Activated CD8-positive, alpha-beta T cell treated with anti-CD3 and anti-CD28 coated beads for 36 hours (primary cell): ENCODE data around the gene CATSPERZ. TPM values are rescaled to one million over a fixed set of nuclear protein-coding genes. Genes with fewer than 3 reads are reported as not detected.

Source experiments
- ATAC-seq: fragments of 200-7000 bp; cut with Tn5 transposase; one replicate; pipeline ENCODE4 v1.10.0; 2021; ENCODE audit warnings: mild to moderate bottlenecking, moderate library complexity
- CTCF ChIA-PET: fragments of 350-600 bp; sonication (Branson Sonifier 250); formaldehyde crosslinking; loops from one replicate; lab custom pipeline; 2021; ENCODE audit warnings: antibody characterized with exemption; lab: Charles Lee
- POLR2A ChIA-PET: fragments of 350-600 bp; sonication (Branson Sonifier 250); formaldehyde crosslinking; loops from one replicate; lab custom pipeline; 2021; ENCODE audit warnings: antibody characterized with exemption; lab: Charles Lee
- DNase-seq: peaks from one replicate; pipeline ENCODE4 v3.0.0-alpha.2; 2020
- H3K27ac Mint-ChIP-seq: one replicate; pipeline ENCODE4 v1.8.0; 2021; ENCODE audit warnings: mild to moderate bottlenecking, mixed read lengths
- H3K27me3 Mint-ChIP-seq: one replicate; pipeline ENCODE4 v1.8.0; 2021; ENCODE audit warnings: mixed read lengths
- H3K36me3 Mint-ChIP-seq: one replicate; pipeline ENCODE4 v1.8.0; 2021; ENCODE audit warnings: low read depth, mixed read lengths
- H3K4me1 Mint-ChIP-seq: one replicate; pipeline ENCODE4 v1.8.0; 2021; ENCODE audit warnings: low read depth, mixed read lengths
- H3K4me3 Mint-ChIP-seq: one replicate; pipeline ENCODE4 v1.8.0; 2021; ENCODE audit warnings: mild to moderate bottlenecking, moderate library complexity, mixed read lengths
- H3K9me3 Mint-ChIP-seq: one replicate; pipeline ENCODE4 v1.8.0; 2021; ENCODE audit warnings: mixed read lengths
- CTCF ChIP-seq: fragments of 200-600 bp; IDR thresholded peaks from one replicate; pipeline ENCODE4 v1.8.0; 2022; ENCODE audit warnings: antibody characterized with exemption, mild to moderate bottlenecking
- intact Hi-C: fragments of 100-400 bp; cut with micrococcal nuclease; formaldehyde crosslinking; loops from one replicate; pipeline ENCODE4 v1.10.0; 2022
- microRNA-seq: library from miRNA; unstranded; fragments of <30 nt; microRNA quantifications from one replicate; pipeline ENCODE4 v1.2.0, GENCODE V29; 2022; ENCODE audit warnings: borderline microRNAs expressed, borderline replicate concordance
- total RNA-seq, 2 experiments: library from RNA; stranded (reverse); gene quantifications; one replicate each; pipeline ENCODE4 v1.2.3, GENCODE V29; 2021

The CATSPERZ gene
- total RNA-seq, 2 experiments from 2014 or later, result 0.52 TPM; not detected in 1

- ATAC-seq (no peak), DNase-seq (no peak)
- Mint-ChIP-seq H3K4me3 (no peak overlapping the region), H3K27ac (no peak overlapping the region), H3K27me3 (no peaks in the 10 kb centered on the region), H3K4me1 (peaks cover 19% of the 10 kb centered on the region), H3K36me3 (peaks cover 10% of the 10 kb centered on the region), H3K9me3 (no peaks in the 10 kb centered on the region)
- POLR2A ChIA-PET, result interaction anchor here (1.1 to 3.9 kb wide), 4 partner anchors 9 to 49 kb away, joined by 3 to 19 read pairs (median 4); partner anchors contain the start of genes PRDX5 and TRMT112
- TF ChIP-seq CTCF, result no peak
- intact Hi-C loops, result no loop called here
- CTCF ChIA-PET, result interaction anchor here (1.2 to 9.5 kb wide), 3 partner anchors 9 to 48 kb away, joined by 3 to 75 read pairs (median 7); partner anchors contain the start of genes CCDC88B, PRDX5 and TRMT112
Observed at GRCh38 chr11:64352995-64353714, 53.0 kb downstream of the CATSPERZ start.

GRCh38 chr11:64353715-64354506 lies 53.8 kb downstream of the CATSPERZ start:
- Mint-ChIP-seq H3K27ac (no peak overlapping the region), H3K4me3 (no peak overlapping the region), H3K36me3 (peaks cover 10% of the 10 kb centered on the region), H3K27me3 (no peaks in the 10 kb centered on the region), H3K9me3 (no peaks in the 10 kb centered on the region), H3K4me1 (peaks cover 22% of the 10 kb centered on the region)
- ChIA-PET POLR2A (interaction anchor here (0.5 to 3.9 kb wide), 4 partner anchors 10 to 238 kb away, joined by 3 to 19 read pairs (median 4); no protein-coding TSS in a partner anchor), CTCF (interaction anchor here (0.9 to 9.5 kb wide), 8 partner anchors 10 to 292 kb away, joined by 3 to 75 read pairs (median 8); partner anchors contain the start of genes CCDC88B, PRDX5 and TRMT112)
- ATAC-seq (no peak), DNase-seq (no peak)
- no peak for TF ChIP-seq CTCF
- intact Hi-C loops, result no loop called here

Small RNAs within 50 kb of the gene (microRNA-seq; reads per million reads assigned to microRNA genes)
- not detected for gene MIR7155

Other genes with a start within 250 kb of the CATSPERZ start
- 10 to 100 TPM; 38.7 to 38.8 TPM for gene MACROD1, start 134.2 kb upstream of the CATSPERZ start, total RNA-seq
- gene STIP1, start 114.2 kb upstream of the CATSPERZ start, total RNA-seq, result 100 to 1,000 TPM; 396 to 416 TPM
- gene FERMT3, start 93.6 kb upstream of the CATSPERZ start, total RNA-seq, result 100 to 1,000 TPM; 210 to 214 TPM
- 10 to 100 TPM; 33.7 to 41.5 TPM for gene TRPT1, start 74.2 kb upstream of the CATSPERZ start, total RNA-seq
- gene NUDT22, start 74.1 kb upstream of the CATSPERZ start, total RNA-seq, result 10 to 100 TPM; 66.0 to 69.2 TPM
- gene DNAJC4, start 69.8 kb upstream of the CATSPERZ start, total RNA-seq, result 10 to 100 TPM; 25.8 to 26.1 TPM
- gene VEGFB, start 65.8 kb upstream of the CATSPERZ start, total RNA-seq, result 100 to 1,000 TPM in 1 of 2 experiments, 10 to 100 TPM in 1; 86.6 to 104 TPM
- gene FKBP2, start 59.3 kb upstream of the CATSPERZ start, total RNA-seq, result 10 to 100 TPM; 23.5 to 26.9 TPM
- 100 to 1,000 TPM; 285 to 287 TPM for gene PPP1R14B, start 53.4 kb upstream of the CATSPERZ start, total RNA-seq
- gene PLCB3, start 48.8 kb upstream of the CATSPERZ start, total RNA-seq, result 1 to 10 TPM; 8.7 to 9.6 TPM
- 10 to 100 TPM; 17.2 to 17.7 TPM for gene BAD, start 15.7 kb upstream of the CATSPERZ start, total RNA-seq
- 10 to 100 TPM; 23.7 to 28.5 TPM for gene GPR137, start 14.5 kb upstream of the CATSPERZ start, total RNA-seq
- under 1 TPM in 1 of 2 experiments, not detected in 1; 0.23 TPM for gene KCNK4, start 9.1 kb upstream of the CATSPERZ start, total RNA-seq
- gene ESRRA, start 5.2 kb downstream of the CATSPERZ start, total RNA-seq, result 10 to 100 TPM; 37.5 to 42.4 TPM
- 100 to 1,000 TPM; 197 TPM for gene TRMT112, start 17.2 kb downstream of the CATSPERZ start, total RNA-seq
- gene PRDX5, start 17.8 kb downstream of the CATSPERZ start, total RNA-seq, result 100 to 1,000 TPM; 103 to 105 TPM
- 10 to 100 TPM; 65.8 to 76.1 TPM for gene CCDC88B, start 39.8 kb downstream of the CATSPERZ start, total RNA-seq
- 10 to 100 TPM; 24.6 to 26.0 TPM for gene RPS6KA4, start 58.8 kb downstream of the CATSPERZ start, total RNA-seq